Measurements from ENCODE around the gene NME9. TPM values are rescaled to one million over a fixed set of nuclear protein-coding genes. Genes with fewer than 3 reads are reported as not detected.

The NME9 gene
- total and polyA plus RNA-seq, 2 donors (not counting 3 experiments of a cell fraction or from before 2014, with no cell fraction given) = 0.08 TPM; not detected in 1

GRCh38 chr3:138370321-138370720, 40.7 kb upstream of the NME9 start:
- no TSS peak for BruUV-seq (replicated peaks)
- no peaks in the 10 kb centered on the region for H3K9me1 ChIP-seq (replicated peaks; ENCODE audit: control insufficient read depth, extremely low read depth, insufficient read depth, low read length)
- POLR2A ChIA-PET = no interaction called here
- no peaks in the 10 kb centered on the region for H4K20me1 ChIP-seq (replicated peaks; ENCODE audit: control insufficient read depth, extremely low read depth, insufficient read depth, low read length)
- H3K4me3 ChIP-seq (replicated peaks in 1 of 3; ENCODE audit: insufficient read depth in 1 of 3, low read depth in 1 of 3, low read length in 3 of 3) = no peak overlapping the region
- H3K27ac ChIP-seq (ENCODE audit: insufficient read depth, low read depth, low read length) = no peak overlapping the region
- H3K79me2 ChIP-seq (ENCODE audit: control insufficient read depth, insufficient read depth, low read length) = no peaks in the 10 kb centered on the region
- no peaks in the 10 kb centered on the region for H3K27me3 ChIP-seq (ENCODE audit: control insufficient read depth in 2 of 2, insufficient read depth in 2 of 2, low read length in 2 of 2)
- no peak for DNase-seq (ENCODE audit: low read depth, low spot score)
- H3K9ac ChIP-seq (replicated peaks; ENCODE audit: extremely low read depth, insufficient read depth, low read length) = no peak overlapping the region
- H3K9me3 ChIP-seq (replicated peaks; ENCODE audit: control insufficient read depth, insufficient read depth, low read length) = no peaks in the 10 kb centered on the region
- H3K36me3 ChIP-seq (ENCODE audit: control insufficient read depth in 2 of 2, extremely low read depth in 1 of 2, insufficient read depth in 2 of 2, low read length in 2 of 2) = no peaks in the 10 kb centered on the region
- no peak overlapping the region for H2AFZ ChIP-seq (ENCODE audit: low read depth, low read length)
- no peak overlapping the region for H3K4me2 ChIP-seq (ENCODE audit: insufficient read depth, low read length)
- no peak for FAIRE-seq
- CTCF ChIA-PET = no interaction called here
- intact Hi-C loops (cut with micrococcal nuclease) = no loop called here
- dilution Hi-C loops (cut with MboI; ENCODE audit: extremely low pct_ligation_motif_present, low sequenced_read_pairs) = no loop called here
- TF ChIP-seq EZH2 (IDR thresholded peaks at IDR 0.05; ENCODE audit: borderline replicate concordance, low read depth, low read length, severe bottlenecking) = no peak
- no peak for TF ChIP-seq CTCF (IDR thresholded peaks at IDR 0.05; ENCODE audit: extremely low read depth in 1 of 2, insufficient read depth in 1 of 2, low read depth in 1 of 2, low read length in 2 of 2)
- TF ChIP-seq GATA2 (IDR thresholded peaks at IDR 0.05; ENCODE audit: insufficient read depth, insufficient read length, low read depth, low read length) = no peak
- TF ChIP-seq FOS (IDR thresholded peaks at IDR 0.05; ENCODE audit: borderline replicate concordance, insufficient read depth, low read length) = no peak
- no peak for TF ChIP-seq MAX (IDR thresholded peaks at IDR 0.05; ENCODE audit: insufficient read depth, insufficient read length)
- H3K4me1 ChIP-seq (ENCODE audit: control insufficient read depth, extremely low read depth, insufficient read depth, low read length) = no peaks in the 10 kb centered on the region

Data from endothelial cell of umbilical vein (primary cell).